ENCODE data around the gene NRDC. TPM values are rescaled to one million over a fixed set of nuclear protein-coding genes. Genes with fewer than 3 reads are reported as not detected.

The NRDC gene
- total and polyA plus RNA-seq, 2 experiments from 2014 or later: 129 to 217 TPM

DNA sequence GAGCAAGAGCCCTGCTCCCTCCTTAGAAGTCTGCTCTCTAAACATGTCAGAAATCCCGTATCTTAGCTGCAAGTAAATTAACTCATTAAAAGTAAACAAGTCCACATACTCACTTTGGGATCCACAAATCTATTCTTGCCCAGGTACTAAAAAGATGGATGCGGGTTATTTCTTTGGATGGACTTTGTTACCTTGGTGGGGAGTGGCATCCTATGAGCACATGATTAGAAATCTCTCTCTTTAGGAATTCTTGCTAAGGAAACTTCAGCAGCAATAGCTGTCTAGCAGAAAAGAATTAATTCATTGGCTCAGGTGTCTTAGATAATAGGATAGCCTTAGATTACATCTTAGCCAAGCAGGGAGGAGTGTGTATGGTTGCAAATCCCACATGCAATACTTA is 25.2 kb downstream of the NRDC start:
- no peaks in the 10 kb centered on the region for H3K9me3 Mint-ChIP-seq
- Histone ChIP-seq H3K79me2 (replicated peaks; ENCODE audit: insufficient read depth) (peaks cover 85% of the 10 kb centered on the region), H3K4me2 (no peak overlapping the region), H3K27ac (ENCODE audit: low read depth) (no peak overlapping the region; the same call in 1 of the 2 replicates), H3K9me2 (ENCODE audit: insufficient read depth) (no peaks in the 10 kb centered on the region), H3F3A (replicated peaks; ENCODE audit: low read depth) (no peaks in the 10 kb centered on the region), H2AFZ (no peak overlapping the region), H3K36me3 (ENCODE audit: insufficient read depth) (no peaks in the 10 kb centered on the region), H3K27me3 (ENCODE audit: insufficient read depth) (no peaks in the 10 kb centered on the region), H4K20me1 (replicated peaks; ENCODE audit: insufficient read depth) (peaks cover 9% of the 10 kb centered on the region; the same call in 1 of the 2 replicates), H3K4me1 (ENCODE audit: insufficient read depth) (peaks cover 21% of the 10 kb centered on the region), H3K4me3 (no peak overlapping the region)
- no peaks in the 10 kb centered on the region for H3K27me3 Mint-ChIP-seq (ENCODE audit: insufficient read depth, low read depth, poor library complexity)
- H3K36me3 Mint-ChIP-seq (ENCODE audit: low read depth): peaks cover 30% of the 10 kb centered on the region
- ATAC-seq: no peak
- TF ChIP-seq, protein P1, sequence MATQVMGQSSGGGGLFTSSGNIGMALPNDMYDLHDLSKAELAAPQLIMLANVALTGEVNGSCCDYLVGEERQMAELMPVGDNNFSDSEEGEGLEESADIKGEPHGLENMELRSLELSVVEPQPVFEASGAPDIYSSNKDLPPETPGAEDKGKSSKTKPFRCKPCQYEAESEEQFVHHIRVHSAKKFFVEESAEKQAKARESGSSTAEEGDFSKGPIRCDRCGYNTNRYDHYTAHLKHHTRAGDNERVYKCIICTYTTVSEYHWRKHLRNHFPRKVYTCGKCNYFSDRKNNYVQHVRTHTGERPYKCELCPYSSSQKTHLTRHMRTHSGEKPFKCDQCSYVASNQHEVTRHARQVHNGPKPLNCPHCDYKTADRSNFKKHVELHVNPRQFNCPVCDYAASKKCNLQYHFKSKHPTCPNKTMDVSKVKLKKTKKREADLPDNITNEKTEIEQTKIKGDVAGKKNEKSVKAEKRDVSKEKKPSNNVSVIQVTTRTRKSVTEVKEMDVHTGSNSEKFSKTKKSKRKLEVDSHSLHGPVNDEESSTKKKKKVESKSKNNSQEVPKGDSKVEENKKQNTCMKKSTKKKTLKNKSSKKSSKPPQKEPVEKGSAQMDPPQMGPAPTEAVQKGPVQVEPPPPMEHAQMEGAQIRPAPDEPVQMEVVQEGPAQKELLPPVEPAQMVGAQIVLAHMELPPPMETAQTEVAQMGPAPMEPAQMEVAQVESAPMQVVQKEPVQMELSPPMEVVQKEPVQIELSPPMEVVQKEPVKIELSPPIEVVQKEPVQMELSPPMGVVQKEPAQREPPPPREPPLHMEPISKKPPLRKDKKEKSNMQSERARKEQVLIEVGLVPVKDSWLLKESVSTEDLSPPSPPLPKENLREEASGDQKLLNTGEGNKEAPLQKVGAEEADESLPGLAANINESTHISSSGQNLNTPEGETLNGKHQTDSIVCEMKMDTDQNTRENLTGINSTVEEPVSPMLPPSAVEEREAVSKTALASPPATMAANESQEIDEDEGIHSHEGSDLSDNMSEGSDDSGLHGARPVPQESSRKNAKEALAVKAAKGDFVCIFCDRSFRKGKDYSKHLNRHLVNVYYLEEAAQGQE (IDR thresholded peaks at IDR 0.05; ENCODE audit: unreplicated experiment): no peak
- TF ChIP-seq, protein P2, sequence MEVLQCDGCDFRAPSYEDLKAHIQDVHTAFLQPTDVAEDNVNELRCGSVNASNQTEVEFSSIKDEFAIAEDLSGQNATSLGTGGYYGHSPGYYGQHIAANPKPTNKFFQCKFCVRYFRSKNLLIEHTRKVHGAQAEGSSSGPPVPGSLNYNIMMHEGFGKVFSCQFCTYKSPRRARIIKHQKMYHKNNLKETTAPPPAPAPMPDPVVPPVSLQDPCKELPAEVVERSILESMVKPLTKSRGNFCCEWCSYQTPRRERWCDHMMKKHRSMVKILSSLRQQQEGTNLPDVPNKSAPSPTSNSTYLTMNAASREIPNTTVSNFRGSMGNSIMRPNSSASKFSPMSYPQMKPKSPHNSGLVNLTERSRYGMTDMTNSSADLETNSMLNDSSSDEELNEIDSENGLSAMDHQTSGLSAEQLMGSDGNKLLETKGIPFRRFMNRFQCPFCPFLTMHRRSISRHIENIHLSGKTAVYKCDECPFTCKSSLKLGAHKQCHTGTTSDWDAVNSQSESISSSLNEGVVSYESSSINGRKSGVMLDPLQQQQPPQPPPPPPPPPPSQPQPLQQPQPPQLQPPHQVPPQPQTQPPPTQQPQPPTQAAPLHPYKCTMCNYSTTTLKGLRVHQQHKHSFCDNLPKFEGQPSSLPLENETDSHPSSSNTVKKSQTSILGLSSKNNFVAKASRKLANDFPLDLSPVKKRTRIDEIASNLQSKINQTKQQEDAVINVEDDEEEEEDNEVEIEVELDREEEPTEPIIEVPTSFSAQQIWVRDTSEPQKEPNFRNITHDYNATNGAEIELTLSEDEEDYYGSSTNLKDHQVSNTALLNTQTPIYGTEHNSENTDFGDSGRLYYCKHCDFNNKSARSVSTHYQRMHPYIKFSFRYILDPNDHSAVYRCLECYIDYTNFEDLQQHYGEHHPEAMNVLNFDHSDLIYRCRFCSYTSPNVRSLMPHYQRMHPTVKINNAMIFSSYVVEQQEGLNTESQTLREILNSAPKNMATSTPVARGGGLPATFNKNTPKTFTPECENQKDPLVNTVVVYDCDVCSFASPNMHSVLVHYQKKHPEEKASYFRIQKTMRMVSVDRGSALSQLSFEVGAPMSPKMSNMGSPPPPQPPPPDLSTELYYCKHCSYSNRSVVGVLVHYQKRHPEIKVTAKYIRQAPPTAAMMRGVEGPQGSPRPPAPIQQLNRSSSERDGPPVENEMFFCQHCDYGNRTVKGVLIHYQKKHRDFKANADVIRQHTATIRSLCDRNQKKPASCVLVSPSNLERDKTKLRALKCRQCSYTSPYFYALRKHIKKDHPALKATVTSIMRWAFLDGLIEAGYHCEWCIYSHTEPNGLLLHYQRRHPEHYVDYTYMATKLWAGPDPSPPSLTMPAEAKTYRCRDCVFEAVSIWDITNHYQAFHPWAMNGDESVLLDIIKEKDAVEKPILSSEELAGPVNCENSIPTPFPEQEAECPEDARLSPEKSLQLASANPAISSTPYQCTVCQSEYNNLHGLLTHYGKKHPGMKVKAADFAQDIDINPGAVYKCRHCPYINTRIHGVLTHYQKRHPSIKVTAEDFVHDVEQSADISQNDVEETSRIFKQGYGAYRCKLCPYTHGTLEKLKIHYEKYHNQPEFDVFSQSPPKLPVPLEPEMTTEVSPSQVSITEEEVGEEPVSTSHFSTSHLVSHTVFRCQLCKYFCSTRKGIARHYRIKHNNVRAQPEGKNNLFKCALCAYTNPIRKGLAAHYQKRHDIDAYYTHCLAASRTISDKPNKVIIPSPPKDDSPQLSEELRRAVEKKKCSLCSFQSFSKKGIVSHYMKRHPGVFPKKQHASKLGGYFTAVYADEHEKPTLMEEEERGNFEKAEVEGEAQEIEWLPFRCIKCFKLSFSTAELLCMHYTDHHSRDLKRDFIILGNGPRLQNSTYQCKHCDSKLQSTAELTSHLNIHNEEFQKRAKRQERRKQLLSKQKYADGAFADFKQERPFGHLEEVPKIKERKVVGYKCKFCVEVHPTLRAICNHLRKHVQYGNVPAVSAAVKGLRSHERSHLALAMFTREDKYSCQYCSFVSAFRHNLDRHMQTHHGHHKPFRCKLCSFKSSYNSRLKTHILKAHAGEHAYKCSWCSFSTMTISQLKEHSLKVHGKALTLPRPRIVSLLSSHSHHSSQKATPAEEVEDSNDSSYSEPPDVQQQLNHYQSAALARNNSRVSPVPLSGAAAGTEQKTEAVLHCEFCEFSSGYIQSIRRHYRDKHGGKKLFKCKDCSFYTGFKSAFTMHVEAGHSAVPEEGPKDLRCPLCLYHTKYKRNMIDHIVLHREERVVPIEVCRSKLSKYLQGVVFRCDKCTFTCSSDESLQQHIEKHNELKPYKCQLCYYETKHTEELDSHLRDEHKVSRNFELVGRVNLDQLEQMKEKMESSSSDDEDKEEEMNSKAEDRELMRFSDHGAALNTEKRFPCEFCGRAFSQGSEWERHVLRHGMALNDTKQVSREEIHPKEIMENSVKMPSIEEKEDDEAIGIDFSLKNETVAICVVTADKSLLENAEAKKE (CRISPR knock-in tag; IDR thresholded peaks at IDR 0.05): no peak
- TF ChIP-seq, protein P3, sequence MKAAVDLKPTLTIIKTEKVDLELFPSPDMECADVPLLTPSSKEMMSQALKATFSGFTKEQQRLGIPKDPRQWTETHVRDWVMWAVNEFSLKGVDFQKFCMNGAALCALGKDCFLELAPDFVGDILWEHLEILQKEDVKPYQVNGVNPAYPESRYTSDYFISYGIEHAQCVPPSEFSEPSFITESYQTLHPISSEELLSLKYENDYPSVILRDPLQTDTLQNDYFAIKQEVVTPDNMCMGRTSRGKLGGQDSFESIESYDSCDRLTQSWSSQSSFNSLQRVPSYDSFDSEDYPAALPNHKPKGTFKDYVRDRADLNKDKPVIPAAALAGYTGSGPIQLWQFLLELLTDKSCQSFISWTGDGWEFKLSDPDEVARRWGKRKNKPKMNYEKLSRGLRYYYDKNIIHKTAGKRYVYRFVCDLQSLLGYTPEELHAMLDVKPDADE (IDR thresholded peaks at IDR 0.05): no peak
- TF ChIP-seq POLR2AphosphoS5 (IDR thresholded peaks at IDR 0.05; ENCODE audit: low read depth) (no peak), STAT1 (IDR thresholded peaks at IDR 0.05; ENCODE audit: unreplicated experiment) (no peak), ZNF114 (CRISPR knock-in tag; IDR thresholded peaks at IDR 0.05) (no peak), EZH2phosphoT487 (IDR thresholded peaks at IDR 0.05; ENCODE audit: unreplicated experiment) (no peak), ZNF331 (CRISPR knock-in tag; IDR thresholded peaks at IDR 0.05; ENCODE audit: low read depth) (no peak), JUNB (IDR thresholded peaks at IDR 0.05; ENCODE audit: unreplicated experiment) (no peak), EZH2 (IDR thresholded peaks at IDR 0.05; ENCODE audit: low read depth, unreplicated experiment) (no peak), CREB1 (CRISPR knock-in tag; IDR thresholded peaks at IDR 0.05; ENCODE audit: low read depth) (no peak), NANOG (IDR thresholded peaks at IDR 0.05; ENCODE audit: borderline replicate concordance) (no peak)
- TF ChIP-seq, protein P4, sequence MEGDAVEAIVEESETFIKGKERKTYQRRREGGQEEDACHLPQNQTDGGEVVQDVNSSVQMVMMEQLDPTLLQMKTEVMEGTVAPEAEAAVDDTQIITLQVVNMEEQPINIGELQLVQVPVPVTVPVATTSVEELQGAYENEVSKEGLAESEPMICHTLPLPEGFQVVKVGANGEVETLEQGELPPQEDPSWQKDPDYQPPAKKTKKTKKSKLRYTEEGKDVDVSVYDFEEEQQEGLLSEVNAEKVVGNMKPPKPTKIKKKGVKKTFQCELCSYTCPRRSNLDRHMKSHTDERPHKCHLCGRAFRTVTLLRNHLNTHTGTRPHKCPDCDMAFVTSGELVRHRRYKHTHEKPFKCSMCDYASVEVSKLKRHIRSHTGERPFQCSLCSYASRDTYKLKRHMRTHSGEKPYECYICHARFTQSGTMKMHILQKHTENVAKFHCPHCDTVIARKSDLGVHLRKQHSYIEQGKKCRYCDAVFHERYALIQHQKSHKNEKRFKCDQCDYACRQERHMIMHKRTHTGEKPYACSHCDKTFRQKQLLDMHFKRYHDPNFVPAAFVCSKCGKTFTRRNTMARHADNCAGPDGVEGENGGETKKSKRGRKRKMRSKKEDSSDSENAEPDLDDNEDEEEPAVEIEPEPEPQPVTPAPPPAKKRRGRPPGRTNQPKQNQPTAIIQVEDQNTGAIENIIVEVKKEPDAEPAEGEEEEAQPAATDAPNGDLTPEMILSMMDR (conservative IDR thresholded peaks at IDR 0.05; ENCODE audit: low read depth in 2 of 2): no peak
- peaks cover 14% of the 10 kb centered on the region; the same call in 2 of the 3 replicates for H3K4me1 Mint-ChIP-seq
- no peak overlapping the region for H3K27ac Mint-ChIP-seq
- H3K4me3 Mint-ChIP-seq: no peak overlapping the region
- DNase-seq (ENCODE audit: low spot score): no peak

Measured in GM23338 (cell line).